A549 (cell line): ENCODE results near the gene HCAR2.

Experiments used
- CBX8 ChIP-seq: fragments of 200-600 bp; sonication (generic); IDR thresholded peaks from 2 replicates; pipeline ENCODE4 v1.6.1; 2016
- CTCF ChIP-seq: fragments of >200 bp; sonication (Bioruptor Twin); formaldehyde crosslinking; IDR thresholded peaks from 3 replicates; pipeline ENCODE4 v1.5.1; 2016
- RAD21 ChIP-seq, 2 experiments: fragments of >200 bp in 1 of 2; sonication (Bioruptor Twin) in 1 of 2; formaldehyde crosslinking in 1 of 2; IDR thresholded peaks in 1 of 2; conservative IDR thresholded peaks in 1 of 2; 2 replicates in 1 of 2; 3 replicates in 1 of 2; pipeline ENCODE4 v1.6.1; 2012 to 2018; ENCODE audit warnings: inconsistent platforms in 1 of 2
- TP53 ChIP-seq: fragments of 250-450 bp; sonication (Bioruptor Pico); IDR thresholded peaks from 2 replicates; pipeline ENCODE4 v1.5.0; 2021; ENCODE audit warnings: mild to moderate bottlenecking, moderate library complexity

- TF ChIP-seq RAD21 (conservative IDR thresholded peaks at IDR 0.05 in 1 of 2, IDR thresholded peaks at IDR 0.05 in 1 of 2): no peak
- TF ChIP-seq CTCF: no peak
- TF ChIP-seq CBX8: no peak
- TF ChIP-seq TP53 (CRISPR knock-in tag): no peak
Observed at GRCh38 chr12:122665349-122665748, 37.8 kb downstream of the HCAR2 start.
